ENCODE measurements around the gene DHCR7.

- TF ChIP-seq CTCF (IDR thresholded peaks at IDR 0.05) (no peak), POLR2A (IDR thresholded peaks at IDR 0.05) (no peak)
Measured at GRCh38 chr11:71472941-71473792, 25.0 kb upstream of the DHCR7 start.

Measured in uterus (tissue), 2 donors.